GM13976 (cell line): ENCODE results near the gene CTRL.

Experiments used
- DNase-seq: peaks from one replicate; pipeline ENCODE4 v3.0.0; 2012; ENCODE audit warnings: low spot score
- in situ Hi-C: fragments of 300-500 bp; cut with MboI; formaldehyde crosslinking; loops from one replicate; pipeline ENCODE4 v1.12.0; 2022; ENCODE audit warnings: low sequenced_read_pairs, mixed read lengths, inconsistent platforms; ENCODE audit not compliant: unreplicated experiment
- TF ChIP-seq, protein P1 (sequence below): IDR thresholded peaks from 2 replicates; pipeline ENCODE4 v1.5.1; 2012; ENCODE audit warnings: borderline replicate concordance, mild to moderate bottlenecking; ENCODE audit not compliant: insufficient read depth; ENCODE audit errors: extremely low read depth, missing control alignments, control extremely low read depth

The CTRL gene

DNA sequence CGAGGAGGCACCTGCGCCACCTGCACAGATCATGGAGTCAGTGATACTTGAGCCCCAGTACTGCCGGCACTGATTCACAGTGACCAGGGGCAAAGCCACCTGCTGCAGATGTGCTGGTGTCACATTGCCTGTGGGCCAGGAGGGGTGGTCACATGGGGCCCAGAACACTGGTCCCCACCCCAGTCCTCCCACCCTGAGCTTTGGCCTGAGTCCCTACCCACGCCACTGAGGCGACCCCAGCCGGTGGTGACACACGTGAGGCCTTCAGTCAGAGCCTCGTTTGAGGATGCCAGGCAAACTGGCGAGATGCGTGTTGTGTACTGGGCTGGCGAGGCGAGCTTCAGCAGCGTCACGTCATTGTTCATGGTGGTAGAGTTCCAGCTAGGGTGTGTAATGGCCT, 1.5 kb downstream of the CTRL start:
- in situ Hi-C loops = no loop called here
- TF ChIP-seq, protein P1, sequence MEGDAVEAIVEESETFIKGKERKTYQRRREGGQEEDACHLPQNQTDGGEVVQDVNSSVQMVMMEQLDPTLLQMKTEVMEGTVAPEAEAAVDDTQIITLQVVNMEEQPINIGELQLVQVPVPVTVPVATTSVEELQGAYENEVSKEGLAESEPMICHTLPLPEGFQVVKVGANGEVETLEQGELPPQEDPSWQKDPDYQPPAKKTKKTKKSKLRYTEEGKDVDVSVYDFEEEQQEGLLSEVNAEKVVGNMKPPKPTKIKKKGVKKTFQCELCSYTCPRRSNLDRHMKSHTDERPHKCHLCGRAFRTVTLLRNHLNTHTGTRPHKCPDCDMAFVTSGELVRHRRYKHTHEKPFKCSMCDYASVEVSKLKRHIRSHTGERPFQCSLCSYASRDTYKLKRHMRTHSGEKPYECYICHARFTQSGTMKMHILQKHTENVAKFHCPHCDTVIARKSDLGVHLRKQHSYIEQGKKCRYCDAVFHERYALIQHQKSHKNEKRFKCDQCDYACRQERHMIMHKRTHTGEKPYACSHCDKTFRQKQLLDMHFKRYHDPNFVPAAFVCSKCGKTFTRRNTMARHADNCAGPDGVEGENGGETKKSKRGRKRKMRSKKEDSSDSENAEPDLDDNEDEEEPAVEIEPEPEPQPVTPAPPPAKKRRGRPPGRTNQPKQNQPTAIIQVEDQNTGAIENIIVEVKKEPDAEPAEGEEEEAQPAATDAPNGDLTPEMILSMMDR = no peak
- no peak for DNase-seq

DNA sequence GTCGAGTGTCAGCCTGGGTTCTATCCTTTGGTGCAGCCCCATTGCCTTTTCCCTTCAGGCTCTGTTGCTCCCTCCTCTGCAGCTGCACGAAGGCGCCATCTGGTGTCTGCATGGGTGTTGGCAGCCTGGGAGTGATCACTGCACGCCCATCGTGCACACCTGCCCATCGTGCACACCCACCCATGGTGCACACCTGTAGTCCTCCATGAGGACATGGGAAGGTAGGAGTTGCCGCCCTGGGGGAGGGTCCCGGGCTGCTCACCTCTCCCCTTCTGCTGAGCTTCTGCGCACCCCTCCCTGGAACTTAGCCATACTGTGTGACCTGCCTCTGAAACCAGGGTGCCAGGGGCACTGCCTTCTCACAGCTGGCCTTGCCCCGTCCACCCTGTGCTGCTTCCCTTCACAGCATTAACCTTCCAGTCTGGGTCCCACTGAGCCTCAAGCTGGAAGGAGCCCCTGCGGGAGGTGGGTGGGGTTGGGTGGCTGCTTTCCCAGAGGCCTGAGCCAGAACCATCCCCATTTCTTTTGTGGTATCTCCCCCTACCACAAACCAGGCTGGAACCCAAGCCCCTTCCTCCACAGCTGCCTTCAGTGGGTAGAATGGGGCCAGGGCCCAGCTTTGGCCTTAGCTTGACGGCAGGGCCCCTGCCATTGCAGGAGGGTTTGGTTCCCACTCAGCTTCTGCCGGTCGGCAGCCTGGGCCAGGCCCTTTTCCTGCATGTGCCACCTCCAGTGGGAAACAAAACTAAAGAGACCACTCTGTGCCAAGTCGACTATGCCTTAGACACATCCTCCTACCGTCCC, 2.9 kb downstream of the CTRL start:
- DNase-seq = peak; percentile 92
- in situ Hi-C loops = loop anchor here (10.0 kb wide), 1 partner anchor 254 kb away; no protein-coding TSS in a partner anchor
- TF ChIP-seq, protein P1 = peak; percentile 83

DNA sequence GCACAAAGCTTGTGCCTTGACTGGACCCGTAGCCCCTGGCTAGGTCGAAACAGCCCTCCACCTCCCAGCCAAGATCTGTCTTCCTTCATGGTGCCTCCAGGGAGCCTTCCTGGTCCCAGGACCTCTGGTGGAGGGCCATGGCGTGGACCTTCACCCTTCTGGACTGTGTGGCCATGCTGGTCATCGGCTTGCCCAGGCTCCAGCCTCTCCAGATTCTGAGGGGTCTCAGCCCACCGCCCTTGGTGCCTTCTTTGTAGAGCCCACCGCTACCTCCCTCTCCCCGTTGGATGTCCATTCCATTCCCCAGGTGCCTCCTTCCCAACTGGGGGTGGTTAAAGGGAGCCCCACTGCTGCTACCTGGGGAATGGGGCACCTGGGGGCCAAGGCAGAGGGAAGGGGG, 3.5 kb downstream of the CTRL start:
- no peak for DNase-seq
- TF ChIP-seq, protein P1 = no peak
- in situ Hi-C loops = loop anchor here (10.0 kb wide), 1 partner anchor 253 kb away; no protein-coding TSS in a partner anchor

DNA sequence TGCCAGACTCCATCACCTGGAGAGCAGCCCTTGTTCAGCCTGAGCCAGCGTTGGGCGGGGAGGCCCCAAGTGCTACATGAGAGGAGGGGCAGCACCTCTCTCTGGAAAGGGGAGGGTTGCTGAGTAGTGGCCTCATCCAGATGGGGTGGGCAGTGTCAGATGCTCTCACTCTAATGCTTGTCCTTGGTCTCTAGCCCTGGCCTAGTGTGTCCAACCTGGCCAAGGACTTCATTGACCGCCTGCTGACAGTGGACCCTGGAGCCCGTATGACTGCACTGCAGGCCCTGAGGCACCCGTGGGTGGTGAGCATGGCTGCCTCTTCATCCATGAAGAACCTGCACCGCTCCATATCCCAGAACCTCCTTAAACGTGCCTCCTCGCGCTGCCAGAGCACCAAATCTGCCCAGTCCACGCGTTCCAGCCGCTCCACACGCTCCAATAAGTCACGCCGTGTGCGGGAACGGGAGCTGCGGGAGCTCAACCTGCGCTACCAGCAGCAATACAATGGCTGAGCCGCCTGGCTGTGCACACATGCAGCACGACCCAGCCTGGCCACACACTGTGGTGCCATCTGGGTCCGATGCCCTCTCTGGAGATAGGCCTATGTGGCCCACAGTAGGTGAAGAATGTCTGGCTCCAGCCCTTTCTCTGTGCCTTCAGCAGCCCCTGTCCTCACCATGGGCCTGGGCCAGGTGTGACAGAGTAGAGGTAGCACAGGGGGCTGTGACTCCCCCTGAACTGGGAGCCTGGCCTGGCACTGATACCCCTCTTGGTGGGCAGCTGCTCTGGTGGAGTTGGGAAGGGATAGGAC, 4.3 kb downstream of the CTRL start:
- in situ Hi-C loops = loop anchor here (10.0 kb wide), 1 partner anchor 253 kb away; no protein-coding TSS in a partner anchor
- DNase-seq = no peak
- TF ChIP-seq, protein P1 = no peak

DNA sequence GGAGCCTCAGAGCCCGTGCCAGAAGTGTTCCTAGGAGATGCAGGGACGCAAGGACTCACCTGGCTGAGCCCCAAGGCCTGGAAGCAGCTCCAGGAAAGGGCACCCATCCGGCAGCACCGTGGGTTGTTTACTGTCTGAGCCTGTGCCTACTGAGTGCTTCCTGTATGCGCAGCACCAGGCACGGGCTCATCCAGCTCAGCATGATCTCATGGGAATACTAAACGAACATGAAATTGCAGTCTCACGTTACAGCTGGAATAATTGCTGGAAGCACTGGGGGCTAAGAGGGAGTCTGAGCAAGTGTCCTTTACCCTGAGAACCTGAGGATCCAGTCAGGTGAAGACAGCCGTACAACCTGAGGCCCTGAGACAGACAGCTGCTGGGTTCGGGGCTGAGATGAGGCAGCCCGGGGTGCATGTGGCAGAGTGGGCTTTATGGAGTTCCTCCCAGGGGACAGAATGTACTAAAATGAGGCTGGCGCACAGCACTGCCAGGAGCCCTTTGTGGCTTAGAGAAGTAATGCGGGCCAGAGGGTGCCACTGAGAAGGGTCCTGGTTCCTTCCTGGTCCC, 5.4 kb downstream of the CTRL start:
- DNase-seq = no peak
- TF ChIP-seq, protein P1 = no peak
- in situ Hi-C loops = loop anchor here (10.0 kb wide), 1 partner anchor 251 kb away; no protein-coding TSS in a partner anchor
